ENCODE measurements around the gene YIPF6.
"Not testable (repeated sequence)": the region's sequence is repeated elsewhere in the genome, so short reads cannot be mapped to it uniquely, and the experiment has no call there.

The YIPF6 gene

GRCh38 chrX:68511255-68511654 lies 12.4 kb downstream of the YIPF6 start:
- Histone ChIP-seq H3K9me3 (ENCODE audit: insufficient read depth, low read length, severe bottlenecking) (no peaks in the 10 kb centered on the region), H4K20me1 (ENCODE audit: insufficient read depth, low read length) (no peaks in the 10 kb centered on the region), H3K27ac (ENCODE audit: low read length) (no peak overlapping the region), H3K9ac (ENCODE audit: low read depth, low read length) (no peak overlapping the region), H3K4me3 (ENCODE audit: low read depth in 1 of 2, low read length in 2 of 2) (no peak overlapping the region), H3K4me2 (ENCODE audit: insufficient read depth, low read length) (no peak overlapping the region), H3K79me2 (ENCODE audit: insufficient read depth, low read length) (peaks cover 14% of the 10 kb centered on the region; the same call in 1 of the 2 replicates), H3K4me1 (ENCODE audit: insufficient read depth, low read length) (no peaks in the 10 kb centered on the region), H2AFZ (ENCODE audit: low read depth, low read length) (no peak overlapping the region), H3K36me3 (ENCODE audit: insufficient read depth, low read length) (peaks cover 15% of the 10 kb centered on the region; the same call in 1 of the 2 replicates), H3K27me3 (ENCODE audit: insufficient read depth, low read length, poor library complexity) (no peaks in the 10 kb centered on the region)
- ATAC-seq (ENCODE audit: insufficient read depth, low read depth) (peak; percentile 68; the same call in 2 of the 3 replicates), DNase-seq (peak; percentile 30)
- TF ChIP-seq CTCF (IDR thresholded peaks at IDR 0.05; ENCODE audit: borderline replicate concordance, extremely low read depth, low read length, poor library complexity, severe bottlenecking) (peak; percentile 68), EZH2 (IDR thresholded peaks at IDR 0.05; ENCODE audit: borderline replicate concordance, low read depth, low read length, severe bottlenecking) (no peak)

- not testable (repeated sequence) for DNase-seq; H3K79me2 ChIP-seq (ENCODE audit: insufficient read depth, low read length); H3K9me3 ChIP-seq (ENCODE audit: insufficient read depth, low read length, severe bottlenecking); H3K4me3 ChIP-seq (ENCODE audit: low read depth in 1 of 2, low read length in 2 of 2); H3K9ac ChIP-seq (ENCODE audit: low read depth, low read length); H3K27me3 ChIP-seq (ENCODE audit: insufficient read depth, low read length, poor library complexity); H3K27ac ChIP-seq (ENCODE audit: low read length); H3K4me2 ChIP-seq (ENCODE audit: insufficient read depth, low read length); ATAC-seq (ENCODE audit: insufficient read depth, low read depth); H4K20me1 ChIP-seq (ENCODE audit: insufficient read depth, low read length); H2AFZ ChIP-seq (ENCODE audit: low read depth, low read length); H3K4me1 ChIP-seq (ENCODE audit: insufficient read depth, low read length)
- H3K36me3 ChIP-seq (ENCODE audit: insufficient read depth, low read length), result peaks cover 37% of the 10 kb centered on the region
These were observed 25.8 kb downstream of the YIPF6 start for GRCh38 chrX:68524680-68525079.

- ATAC-seq (ENCODE audit: insufficient read depth, low read depth) (no peak), DNase-seq (no peak)
- H3K27ac ChIP-seq (ENCODE audit: low read length), result no peak overlapping the region
- no peaks in the 10 kb centered on the region for H4K20me1 ChIP-seq (ENCODE audit: insufficient read depth, low read length)
- no peak overlapping the region for H3K4me3 ChIP-seq (ENCODE audit: low read depth in 1 of 2, low read length in 2 of 2)
- H3K79me2 ChIP-seq (ENCODE audit: insufficient read depth, low read length), result no peaks in the 10 kb centered on the region
- H2AFZ ChIP-seq (ENCODE audit: low read depth, low read length), result no peak overlapping the region
- no peaks in the 10 kb centered on the region for H3K4me1 ChIP-seq (ENCODE audit: insufficient read depth, low read length)
- TF ChIP-seq EZH2 (IDR thresholded peaks at IDR 0.05; ENCODE audit: borderline replicate concordance, low read depth, low read length, severe bottlenecking) (no peak), CTCF (IDR thresholded peaks at IDR 0.05; ENCODE audit: borderline replicate concordance, extremely low read depth, low read length, poor library complexity, severe bottlenecking) (no peak)
- no peaks in the 10 kb centered on the region for H3K9me3 ChIP-seq (ENCODE audit: insufficient read depth, low read length, severe bottlenecking)
- no peak overlapping the region for H3K4me2 ChIP-seq (ENCODE audit: insufficient read depth, low read length)
- H3K27me3 ChIP-seq (ENCODE audit: insufficient read depth, low read length, poor library complexity), result no peaks in the 10 kb centered on the region
- H3K9ac ChIP-seq (ENCODE audit: low read depth, low read length), result no peak overlapping the region
- peaks cover 10% of the 10 kb centered on the region for H3K36me3 ChIP-seq (ENCODE audit: insufficient read depth, low read length)
These were observed 34.1 kb downstream of the YIPF6 start for GRCh38 chrX:68532831-68533533.

GRCh38 chrX:68533656-68534055 lies 34.8 kb downstream of the YIPF6 start:
- H3K4me1 ChIP-seq (ENCODE audit: insufficient read depth, low read length), result no peaks in the 10 kb centered on the region
- H3K36me3 ChIP-seq (ENCODE audit: insufficient read depth, low read length), result peaks cover 7% of the 10 kb centered on the region
- ATAC-seq (ENCODE audit: insufficient read depth, low read depth) (no peak), DNase-seq (no peak)
- H3K9me3 ChIP-seq (ENCODE audit: insufficient read depth, low read length, severe bottlenecking), result no peaks in the 10 kb centered on the region
- no peak overlapping the region for H3K4me3 ChIP-seq (ENCODE audit: low read depth in 1 of 2, low read length in 2 of 2)
- no peaks in the 10 kb centered on the region for H3K79me2 ChIP-seq (ENCODE audit: insufficient read depth, low read length)
- H3K27ac ChIP-seq (ENCODE audit: low read length), result no peak overlapping the region
- no peaks in the 10 kb centered on the region for H4K20me1 ChIP-seq (ENCODE audit: insufficient read depth, low read length)
- no peaks in the 10 kb centered on the region for H3K27me3 ChIP-seq (ENCODE audit: insufficient read depth, low read length, poor library complexity)
- no peak overlapping the region for H3K4me2 ChIP-seq (ENCODE audit: insufficient read depth, low read length)
- H2AFZ ChIP-seq (ENCODE audit: low read depth, low read length), result no peak overlapping the region
- no peak overlapping the region for H3K9ac ChIP-seq (ENCODE audit: low read depth, low read length)
- TF ChIP-seq EZH2 (IDR thresholded peaks at IDR 0.05; ENCODE audit: borderline replicate concordance, low read depth, low read length, severe bottlenecking) (no peak), CTCF (IDR thresholded peaks at IDR 0.05; ENCODE audit: borderline replicate concordance, extremely low read depth, low read length, poor library complexity, severe bottlenecking) (no peak)
